Measurements from ENCODE around the gene CLIC5. TPM values are rescaled to one million over a fixed set of nuclear protein-coding genes. Genes with fewer than 3 reads are reported as not detected.

Gene CLIC5
- total RNA-seq, 1 donor from 2014 or later: 8.2 TPM

GRCh38 chr6:45899683-45899946 lies 116.0 kb downstream of the CLIC5 start:
- DNase-seq (ENCODE audit: low spot score): no peak

DNA sequence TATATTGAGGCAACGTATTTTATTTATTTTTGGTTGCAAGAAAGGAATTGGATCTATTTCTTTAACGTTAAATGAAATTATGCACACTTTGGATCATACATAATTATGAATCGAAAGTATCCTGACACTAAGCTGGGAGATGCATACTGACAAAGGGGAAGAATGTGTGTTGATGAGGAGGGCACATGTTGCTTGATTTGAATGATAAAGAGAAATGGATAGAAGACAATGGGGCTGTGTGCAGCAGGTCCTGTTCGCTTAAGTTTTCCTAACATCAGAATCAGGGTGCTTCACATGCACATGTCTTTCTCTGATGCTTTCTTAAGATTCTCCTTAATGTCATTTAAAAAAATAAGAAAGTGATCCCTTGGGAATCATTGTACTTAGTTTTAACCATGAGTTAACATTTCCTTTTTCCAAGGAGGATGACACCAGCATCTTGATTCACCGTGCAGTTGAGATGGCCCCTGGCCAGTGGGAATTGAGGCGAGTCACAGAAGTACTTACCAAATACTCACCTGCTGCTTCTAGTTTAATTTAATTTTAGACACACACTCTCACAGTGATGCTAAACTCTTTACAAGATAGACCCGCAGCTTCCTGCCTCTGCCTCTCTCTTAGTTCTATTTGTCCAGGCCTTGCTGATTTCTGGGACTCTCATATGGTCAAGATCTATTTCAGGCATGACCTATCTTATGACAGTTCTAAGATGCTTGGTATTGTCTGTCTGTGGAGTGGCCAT lies 116.5 kb downstream of the CLIC5 start:
- DNase-seq (ENCODE audit: low spot score): no peak

DNA sequence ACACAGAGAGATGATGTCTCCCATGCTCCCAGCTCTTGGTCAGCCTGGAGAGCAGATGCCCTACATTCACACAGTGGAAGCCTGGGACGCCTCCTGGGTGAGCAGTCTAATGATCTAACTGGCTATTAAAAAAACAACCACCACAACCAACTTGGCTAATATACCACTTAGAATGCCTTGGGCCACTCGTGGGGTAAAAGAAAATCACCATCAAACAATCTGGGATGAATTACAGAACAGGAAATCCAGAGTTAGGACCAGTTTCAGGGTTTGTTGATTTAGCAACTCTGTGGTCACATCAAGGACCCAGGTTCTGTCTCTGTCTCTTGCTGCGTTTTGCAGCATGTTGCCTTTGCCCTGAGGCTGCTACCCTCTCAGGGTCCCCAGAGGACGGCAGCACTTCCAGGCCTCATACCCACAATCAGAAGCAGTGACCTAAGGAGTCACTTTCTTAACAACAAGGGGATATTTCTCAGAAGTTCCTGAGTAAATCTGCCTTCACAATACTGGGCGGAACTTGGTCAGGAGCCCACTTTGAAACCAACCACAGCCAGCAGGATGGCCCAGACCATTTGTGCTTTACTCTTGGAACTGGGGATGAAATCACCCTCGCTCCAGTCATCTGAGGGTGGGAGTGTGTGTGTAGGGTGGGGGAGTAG lies 118.7 kb downstream of the CLIC5 start:
- DNase-seq (ENCODE audit: low spot score): no peak

GRCh38 chr6:45895569-45895968 lies 120.1 kb downstream of the CLIC5 start:
- no peak for DNase-seq (ENCODE audit: low spot score)

- no peak for DNase-seq (ENCODE audit: low spot score)
Measured at GRCh38 chr6:45892696-45893245, 122.9 kb downstream of the CLIC5 start.

- no peak for DNase-seq (ENCODE audit: low spot score)
Measured at GRCh38 chr6:45892196-45892595, 123.5 kb downstream of the CLIC5 start.

- DNase-seq (ENCODE audit: low spot score): no peak
Measured at GRCh38 chr6:45886776-45887175, 128.9 kb downstream of the CLIC5 start.

DNA sequence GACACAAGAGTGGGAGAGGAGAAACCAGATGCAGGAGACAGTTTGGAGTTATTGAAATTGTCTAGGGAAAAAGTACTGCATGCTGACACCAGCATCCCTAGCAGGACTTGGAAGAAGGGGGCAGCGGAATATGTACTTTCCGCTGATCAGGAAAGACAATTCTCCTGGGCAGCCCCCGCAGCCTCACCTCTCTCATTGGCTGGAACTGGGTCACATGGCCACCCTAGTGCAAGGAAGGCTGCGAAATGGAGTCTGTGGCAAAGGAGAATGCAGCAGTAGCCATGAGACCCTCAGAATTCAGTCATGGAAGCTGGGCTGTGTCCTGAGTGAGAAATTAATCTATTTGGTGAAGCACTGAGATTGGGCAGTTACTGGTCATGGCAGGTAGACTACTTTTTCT lies 131.3 kb downstream of the CLIC5 start:
- DNase-seq (ENCODE audit: low spot score): no peak

DNA sequence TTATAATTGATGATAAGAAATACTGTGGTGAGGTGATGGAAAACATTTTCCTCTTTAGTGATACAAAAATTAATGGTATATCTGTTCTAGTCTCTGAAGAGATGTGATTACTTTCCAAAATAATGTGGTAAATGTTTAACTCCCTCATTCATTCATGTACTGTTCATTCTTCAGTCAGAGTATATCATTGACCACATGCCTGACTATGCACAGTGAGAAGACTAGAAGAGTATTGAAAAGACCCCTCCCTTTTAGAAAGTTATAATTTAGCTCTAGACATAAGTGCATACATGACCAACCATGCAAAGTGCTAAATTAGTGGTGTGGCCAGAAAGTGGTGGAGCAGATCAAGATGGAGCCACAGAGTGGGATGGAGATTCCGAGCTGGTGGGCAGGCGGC lies 133.0 kb downstream of the CLIC5 start:
- DNase-seq (ENCODE audit: low spot score): no peak

- no peak for DNase-seq (ENCODE audit: low spot score)
Measured at GRCh38 chr6:45881705-45882467, 133.8 kb downstream of the CLIC5 start.

- DNase-seq (ENCODE audit: low spot score): no peak
Measured at GRCh38 chr6:45880676-45881075, 135.0 kb downstream of the CLIC5 start.

- no peak for DNase-seq (ENCODE audit: low spot score)
Measured at GRCh38 chr6:45880159-45880558, 135.5 kb downstream of the CLIC5 start.

- no peak for DNase-seq (ENCODE audit: low spot score)
Measured at GRCh38 chr6:45877970-45878590, 137.6 kb downstream of the CLIC5 start.

DNA sequence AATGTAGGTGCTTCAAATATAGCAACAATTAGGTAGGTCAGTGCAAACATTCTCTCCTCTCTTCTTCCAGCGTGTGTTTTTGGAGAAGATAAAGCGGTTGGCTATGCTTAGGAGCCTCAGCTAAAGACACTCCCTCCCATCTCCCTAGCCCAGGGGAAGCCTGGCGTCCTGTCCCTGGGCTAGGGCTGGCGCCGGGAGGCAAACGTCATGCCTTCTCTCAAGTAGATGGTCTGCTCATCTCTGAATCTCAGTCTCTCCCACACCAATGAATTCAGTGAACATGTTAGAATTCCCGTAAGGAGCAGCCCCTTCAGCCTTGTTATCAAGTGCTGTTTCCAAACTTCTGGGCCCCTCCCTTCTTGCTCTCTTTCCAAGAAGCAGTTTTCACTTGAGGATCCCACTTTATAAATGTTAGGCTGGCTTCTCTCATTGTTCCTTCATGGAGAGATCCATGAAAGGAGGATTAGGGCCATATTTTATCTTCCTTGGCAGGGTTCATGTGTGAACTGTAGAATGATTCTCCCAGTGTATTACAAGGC lies 142.8 kb downstream of the CLIC5 start:
- DNase-seq (ENCODE audit: low spot score): no peak

GRCh38 chr6:45870531-45870930 lies 145.1 kb downstream of the CLIC5 start:
- DNase-seq (ENCODE audit: low spot score): no peak

GRCh38 chr6:45864651-45865050 lies 151.0 kb downstream of the CLIC5 start:
- no peak for DNase-seq (ENCODE audit: low spot score)

- no peak for DNase-seq (ENCODE audit: low spot score)
Measured at GRCh38 chr6:45858691-45859090, 157.0 kb downstream of the CLIC5 start.

- no peak for DNase-seq (ENCODE audit: low spot score)
Measured at GRCh38 chr6:45857827-45858226, 157.8 kb downstream of the CLIC5 start.

DNA sequence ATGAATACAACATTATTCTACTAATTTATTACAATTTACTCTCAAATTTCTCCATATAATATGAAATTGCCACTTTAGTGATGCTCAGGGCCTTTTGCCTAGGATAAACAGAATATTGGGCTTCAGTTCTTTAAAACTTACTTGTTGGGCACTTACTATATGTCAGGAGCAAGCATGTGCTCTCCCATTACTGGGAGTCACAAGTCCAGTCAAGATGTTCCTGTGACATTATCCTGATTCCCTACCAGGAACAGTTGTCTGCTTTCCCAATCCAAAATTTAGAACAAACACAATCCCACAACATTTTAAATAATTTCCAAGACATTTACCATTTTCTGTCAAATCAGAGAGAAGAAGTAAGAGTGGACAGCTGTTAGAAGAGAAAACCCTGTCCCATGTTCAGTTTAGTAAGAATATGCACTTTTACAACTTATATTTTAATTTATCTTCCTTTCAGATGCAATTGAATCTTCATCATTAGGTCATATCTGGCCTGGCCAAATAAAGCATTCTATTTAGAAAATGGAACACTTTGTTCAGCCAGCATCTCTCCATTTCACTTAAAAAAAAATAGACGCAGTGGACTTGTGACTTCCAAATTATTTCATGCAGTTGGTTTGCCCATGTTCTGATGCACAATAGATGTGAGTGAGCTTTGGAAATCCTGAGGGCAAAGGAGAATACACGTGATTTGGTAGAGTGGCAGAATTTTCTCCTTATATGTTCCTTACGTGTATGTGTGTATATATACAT lies 159.8 kb downstream of the CLIC5 start:
- DNase-seq (ENCODE audit: low spot score): no peak

GRCh38 chr6:45854149-45854742 lies 161.4 kb downstream of the CLIC5 start:
- no peak for DNase-seq (ENCODE audit: low spot score)

Data from mesenteric fat pad (tissue), 1 donor.